H9 (cell line): ENCODE data around the gene TRIM38. TPM values are rescaled to one million over a fixed set of nuclear protein-coding genes. Genes with fewer than 3 reads are reported as not detected.

ENCODE experiments used
- DNase-seq: peaks from one replicate; pipeline ENCODE4 v3.0.0-alpha.2; 2017
- H2AFZ ChIP-seq: one replicate; pipeline ENCODE4 v1.6.1; 2013; ENCODE audit warnings: mild to moderate bottlenecking, low read length, control low read depth, moderate library complexity
- H2AK5ac ChIP-seq: 2 replicates; pipeline ENCODE4 v1.6.1; 2013; ENCODE audit warnings: low read length, control low read depth, mixed read lengths; ENCODE audit not compliant: insufficient read length
- H2BK120ac ChIP-seq: one replicate; pipeline ENCODE4 v1.6.1; 2013; ENCODE audit warnings: low read depth, mild to moderate bottlenecking, low read length, control low read depth, inconsistent platforms; ENCODE audit not compliant: poor library complexity, severe bottlenecking
- H2BK12ac ChIP-seq: 2 replicates; pipeline ENCODE4 v1.6.1; 2013; ENCODE audit warnings: low read length, control low read depth, mixed read lengths, low read depth; ENCODE audit not compliant: insufficient read length
- H2BK15ac ChIP-seq: 2 replicates; pipeline ENCODE4 v1.6.1; 2013; ENCODE audit warnings: low read depth, low read length, control low read depth
- H2BK20ac ChIP-seq: one replicate; pipeline ENCODE4 v1.6.1; 2013; ENCODE audit warnings: low read depth, mild to moderate bottlenecking, low read length, control low read depth, inconsistent platforms; ENCODE audit not compliant: poor library complexity, severe bottlenecking
- H2BK5ac ChIP-seq: 2 replicates; pipeline ENCODE4 v1.6.1; 2013; ENCODE audit warnings: low read length, control low read depth, mixed read lengths; ENCODE audit not compliant: insufficient read length
- H3K14ac ChIP-seq: 2 replicates; pipeline ENCODE4 v1.6.1; 2013; ENCODE audit warnings: low read length, control low read depth; ENCODE audit not compliant: insufficient read depth
- H3K18ac ChIP-seq: 2 replicates; pipeline ENCODE4 v1.6.1; 2013; ENCODE audit warnings: low read depth, mild to moderate bottlenecking, mixed read lengths, low read length, control low read depth; ENCODE audit not compliant: insufficient read length
- H3K23ac ChIP-seq: 2 replicates; pipeline ENCODE4 v1.6.1; 2013; ENCODE audit warnings: low read length, control low read depth, mixed read lengths, low read depth; ENCODE audit not compliant: insufficient read length
- H3K23me2 ChIP-seq: 2 replicates; pipeline ENCODE4 v1.6.1; 2013; ENCODE audit warnings: low read depth, mild to moderate bottlenecking, mixed read lengths, low read length, control low read depth; ENCODE audit not compliant: insufficient read length, poor library complexity, severe bottlenecking
- H3K27ac ChIP-seq: 2 replicates; pipeline ENCODE4 v1.5.1; 2013; ENCODE audit warnings: low read length, control low read depth, mixed read lengths, low read depth; ENCODE audit not compliant: insufficient read length
- H3K27me3 ChIP-seq: 2 replicates; pipeline ENCODE4 v1.6.1; 2013; ENCODE audit warnings: low read length, control low read depth, inconsistent platforms; ENCODE audit not compliant: insufficient read depth
- H3K4ac ChIP-seq: 2 replicates; pipeline ENCODE4 v1.6.1; 2013; ENCODE audit warnings: low read depth, mild to moderate bottlenecking, control low read depth, inconsistent platforms, low read length, moderate library complexity
- H3K4me1 ChIP-seq: 2 replicates; pipeline ENCODE4 v1.6.1; 2013; ENCODE audit warnings: low read length, control low read depth, inconsistent platforms; ENCODE audit not compliant: insufficient read depth
- H3K4me2 ChIP-seq: 2 replicates; pipeline ENCODE4 v1.6.1; 2013; ENCODE audit warnings: low read length, control low read depth, mixed read lengths; ENCODE audit not compliant: insufficient read length, insufficient read depth
- H3K56ac ChIP-seq: 2 replicates; pipeline ENCODE4 v1.6.1; 2013; ENCODE audit warnings: low read depth, mild to moderate bottlenecking, mixed read lengths, low read length, control low read depth; ENCODE audit not compliant: insufficient read length
- H3K79me1 ChIP-seq: 2 replicates; pipeline ENCODE4 v1.6.1; 2013; ENCODE audit warnings: low read depth, mild to moderate bottlenecking, moderate library complexity, low read length, control low read depth, inconsistent platforms; ENCODE audit not compliant: insufficient read depth, poor library complexity, severe bottlenecking
- H3K79me2 ChIP-seq: 2 replicates; pipeline ENCODE4 v1.6.1; 2013; ENCODE audit warnings: low read length, control low read depth, inconsistent platforms; ENCODE audit not compliant: insufficient read depth
- H3K9ac ChIP-seq: 2 replicates; pipeline ENCODE4 v1.6.1; 2013; ENCODE audit warnings: low read length, control low read depth, mixed read lengths; ENCODE audit not compliant: insufficient read length; ENCODE audit errors: extremely low read depth
- H3K9me3 ChIP-seq: one replicate; pipeline ENCODE4 v1.6.1; 2013; ENCODE audit warnings: low read depth, low read length, inconsistent platforms; ENCODE audit not compliant: control insufficient read depth
- H3T11ph ChIP-seq: one replicate; pipeline ENCODE4 v1.6.1; 2013; ENCODE audit warnings: mild to moderate bottlenecking, low read length, control low read depth, inconsistent platforms
- H4K20me1 ChIP-seq: one replicate; pipeline ENCODE4 v1.6.1; 2013; ENCODE audit not compliant: control insufficient read depth, insufficient read length, insufficient read depth
- H4K5ac ChIP-seq: 2 replicates; pipeline ENCODE4 v1.6.1; 2013; ENCODE audit warnings: low read depth, mild to moderate bottlenecking, mixed read lengths, low read length, control low read depth; ENCODE audit not compliant: insufficient read length
- H4K8ac ChIP-seq: replicated peaks from 2 replicates; pipeline ENCODE4 v1.6.1; 2013; ENCODE audit warnings: low read length, control low read depth, mixed read lengths, low read depth; ENCODE audit not compliant: insufficient read length
- H4K91ac ChIP-seq: 2 replicates; pipeline ENCODE4 v1.6.1; 2013; ENCODE audit warnings: low read depth, mild to moderate bottlenecking, moderate library complexity, mixed read lengths, low read length, control low read depth; ENCODE audit not compliant: insufficient read length
- H3K27ac Mint-ChIP-seq, 3 experiments: 2 replicates in 2 of 3; 3 replicates in 1 of 3; pipeline ENCODE4 v1.8.0; 2020 to 2021; ENCODE audit warnings: mixed read lengths in 3 of 3, mild to moderate bottlenecking in 1 of 3, moderate library complexity in 1 of 3
- H3K27me3 Mint-ChIP-seq: 2 replicates; pipeline ENCODE4 v1.8.0; 2021; ENCODE audit warnings: low read depth, mild to moderate bottlenecking, moderate library complexity, mixed read lengths
- H3K36me3 Mint-ChIP-seq, 3 experiments: 2 replicates in 2 of 3; 3 replicates in 1 of 3; pipeline ENCODE4 v1.8.0; 2020 to 2021; ENCODE audit warnings: low read depth in 3 of 3, mixed read lengths in 3 of 3; ENCODE audit not compliant: insufficient read depth in 1 of 3
- H3K4me1 Mint-ChIP-seq, 2 experiments: 2 replicates each; pipeline ENCODE4 v1.8.0; 2020; ENCODE audit warnings: mixed read lengths in 2 of 2
- H3K4me3 Mint-ChIP-seq, 2 experiments: 2 replicates in 1 of 2; 3 replicates in 1 of 2; pipeline ENCODE4 v1.8.0; 2020 to 2021; ENCODE audit warnings: mild to moderate bottlenecking in 2 of 2, mixed read lengths in 2 of 2, moderate library complexity in 1 of 2
- H3K9me3 Mint-ChIP-seq, 2 experiments: 2 replicates in 1 of 2; 3 replicates in 1 of 2; pipeline ENCODE4 v1.8.0; 2020; ENCODE audit warnings: mild to moderate bottlenecking in 2 of 2, mixed read lengths in 2 of 2, moderate library complexity in 1 of 2
- WGBS: extraction: QIAGEN DNeasy Blood & Tissue Kit; methylation state at CpG from one replicate; pipeline ENCODE4 v1.1.7; 2013; ENCODE audit warnings: missing lambda C conversion rate, low lambda C conversion rate, mixed read lengths; ENCODE audit not compliant: insufficient read length; ENCODE audit errors: extremely low coverage; 5-methylcytosine and 5-hydroxymethylcytosine counted together
- total RNA-seq: library from RNA; stranded (reverse); gene quantifications from 2 replicates; pipeline ENCODE4 v1.2.1, GENCODE V29; 2021
- TF ChIP-seq, protein P1 (sequence below): fragments of 200-600 bp; sonication (generic); conservative IDR thresholded peaks from 3 replicates; pipeline ENCODE4 v1.8.0; 2021; ENCODE audit warnings: antibody characterized with exemption, mild to moderate bottlenecking

The TRIM38 gene
- total RNA-seq, 1 experiment from 2014 or later: 0.61 TPM

DNA sequence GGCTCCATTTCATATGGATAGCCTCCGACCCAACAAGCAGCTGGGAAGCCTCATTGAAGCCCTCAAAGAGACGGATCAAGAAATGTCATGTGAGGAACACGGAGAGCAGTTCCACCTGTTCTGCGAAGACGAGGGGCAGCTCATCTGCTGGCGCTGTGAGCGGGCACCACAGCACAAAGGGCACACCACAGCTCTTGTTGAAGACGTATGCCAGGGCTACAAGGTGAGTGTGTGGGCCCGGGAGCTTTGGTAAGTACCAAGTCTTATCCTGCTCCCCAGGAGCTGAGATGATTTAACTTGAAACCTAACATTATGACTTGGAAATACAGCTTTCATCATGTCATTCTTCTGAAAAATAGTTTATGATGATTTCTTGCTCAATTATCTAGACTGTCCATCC lies 4.1 kb downstream of the TRIM38 start:
- Histone ChIP-seq H4K91ac (no peak overlapping the region), H2BK120ac (no peak overlapping the region), H2AFZ (no peak overlapping the region), H4K8ac (no peak overlapping the region), H3K23ac (no peak overlapping the region), H3K79me1 (no peaks in the 10 kb centered on the region), H2AK5ac (no peak overlapping the region), H2BK12ac (no peak overlapping the region), H3K4me2 (no peak overlapping the region), H3K14ac (no peak overlapping the region), H3K56ac (no peak overlapping the region), H3K79me2 (no peaks in the 10 kb centered on the region), H2BK15ac (no peak overlapping the region), H3K18ac (no peak overlapping the region), H3K9me3 (no peaks in the 10 kb centered on the region), H3K4ac (no peak overlapping the region), H4K20me1 (no peaks in the 10 kb centered on the region), H3K27ac (no peak overlapping the region), H3K27me3 (no peaks in the 10 kb centered on the region; the same call in 1 of the 2 replicates), H4K5ac (no peak overlapping the region), H3K9ac (no peak overlapping the region), H3T11ph (no peak overlapping the region), H2BK5ac (no peak overlapping the region), H3K23me2 (no peaks in the 10 kb centered on the region), H2BK20ac (no peak overlapping the region), H3K4me1 (peaks cover 10% of the 10 kb centered on the region)
- Mint-ChIP-seq H3K27me3 (peaks cover 11% of the 10 kb centered on the region), H3K9me3 (no peaks in the 10 kb centered on the region; a peak in 1 of 5 replicates), H3K4me1 (peaks cover 45 to 53% of the 10 kb centered on the region in 2 experiments), H3K36me3 (peaks cover 10 to 25% (median 23%) of the 10 kb centered on the region in 3 experiments), H3K27ac (no peak overlapping the region), H3K4me3 (no peak overlapping the region)
- TF ChIP-seq, protein P1, sequence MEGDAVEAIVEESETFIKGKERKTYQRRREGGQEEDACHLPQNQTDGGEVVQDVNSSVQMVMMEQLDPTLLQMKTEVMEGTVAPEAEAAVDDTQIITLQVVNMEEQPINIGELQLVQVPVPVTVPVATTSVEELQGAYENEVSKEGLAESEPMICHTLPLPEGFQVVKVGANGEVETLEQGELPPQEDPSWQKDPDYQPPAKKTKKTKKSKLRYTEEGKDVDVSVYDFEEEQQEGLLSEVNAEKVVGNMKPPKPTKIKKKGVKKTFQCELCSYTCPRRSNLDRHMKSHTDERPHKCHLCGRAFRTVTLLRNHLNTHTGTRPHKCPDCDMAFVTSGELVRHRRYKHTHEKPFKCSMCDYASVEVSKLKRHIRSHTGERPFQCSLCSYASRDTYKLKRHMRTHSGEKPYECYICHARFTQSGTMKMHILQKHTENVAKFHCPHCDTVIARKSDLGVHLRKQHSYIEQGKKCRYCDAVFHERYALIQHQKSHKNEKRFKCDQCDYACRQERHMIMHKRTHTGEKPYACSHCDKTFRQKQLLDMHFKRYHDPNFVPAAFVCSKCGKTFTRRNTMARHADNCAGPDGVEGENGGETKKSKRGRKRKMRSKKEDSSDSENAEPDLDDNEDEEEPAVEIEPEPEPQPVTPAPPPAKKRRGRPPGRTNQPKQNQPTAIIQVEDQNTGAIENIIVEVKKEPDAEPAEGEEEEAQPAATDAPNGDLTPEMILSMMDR: no peak
- DNase-seq: no peak
- no CpG with 5 or more reads among the region's 9 CpGs for WGBS
